ENCODE data around the gene ATF7.

Gene ATF7

GRCh38 chr12:53480491-53481442, 145.4 kb downstream of the ATF7 start:
- no peak for DNase-seq

GRCh38 chr12:53479331-53479730, 146.9 kb downstream of the ATF7 start:
- no peak for DNase-seq

DNA sequence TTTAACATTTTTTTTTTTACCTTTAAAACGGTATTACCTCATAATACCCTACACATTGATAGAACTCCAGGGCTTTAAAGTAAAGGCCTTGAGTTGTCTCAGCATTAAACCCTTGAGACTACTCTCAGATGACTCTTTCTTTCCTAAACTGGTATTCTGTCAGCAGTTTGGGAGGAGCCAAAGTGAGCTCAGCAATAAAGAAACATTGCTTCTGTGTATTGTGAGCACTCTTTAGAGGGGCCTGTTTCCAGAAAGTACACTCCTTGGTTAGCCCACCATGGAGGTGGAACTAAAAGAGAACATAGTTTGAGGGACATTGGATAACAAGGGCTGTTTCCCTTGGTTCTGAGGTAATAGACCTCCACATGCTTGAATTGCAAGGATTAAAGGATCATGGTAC, 147.3 kb downstream of the ATF7 start:
- DNase-seq, result no peak

- no peak for DNase-seq
Observed at GRCh38 chr12:53476769-53477209, 149.4 kb downstream of the ATF7 start.

GRCh38 chr12:53474819-53475218, 151.4 kb downstream of the ATF7 start:
- DNase-seq, result no peak

DNA sequence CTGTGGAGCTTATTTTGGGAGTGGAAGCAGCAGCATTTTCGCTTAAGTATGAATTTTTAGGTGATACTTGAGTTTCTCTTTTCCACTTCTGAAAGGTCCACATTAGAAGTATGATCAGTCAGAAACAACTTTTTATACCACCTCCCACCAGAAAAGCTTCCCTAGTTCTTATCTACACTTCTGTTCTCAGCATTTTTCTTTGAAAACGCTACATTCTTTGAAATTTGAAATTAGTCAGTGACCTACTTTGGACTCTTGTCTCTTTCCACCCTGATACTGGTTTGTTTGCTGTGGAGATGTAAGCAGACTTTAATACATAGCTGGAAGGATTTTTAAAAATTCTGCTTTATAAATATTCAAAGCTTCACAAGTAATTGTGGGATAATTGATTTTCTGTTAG, 152.1 kb downstream of the ATF7 start:
- DNase-seq, result no peak

DNA sequence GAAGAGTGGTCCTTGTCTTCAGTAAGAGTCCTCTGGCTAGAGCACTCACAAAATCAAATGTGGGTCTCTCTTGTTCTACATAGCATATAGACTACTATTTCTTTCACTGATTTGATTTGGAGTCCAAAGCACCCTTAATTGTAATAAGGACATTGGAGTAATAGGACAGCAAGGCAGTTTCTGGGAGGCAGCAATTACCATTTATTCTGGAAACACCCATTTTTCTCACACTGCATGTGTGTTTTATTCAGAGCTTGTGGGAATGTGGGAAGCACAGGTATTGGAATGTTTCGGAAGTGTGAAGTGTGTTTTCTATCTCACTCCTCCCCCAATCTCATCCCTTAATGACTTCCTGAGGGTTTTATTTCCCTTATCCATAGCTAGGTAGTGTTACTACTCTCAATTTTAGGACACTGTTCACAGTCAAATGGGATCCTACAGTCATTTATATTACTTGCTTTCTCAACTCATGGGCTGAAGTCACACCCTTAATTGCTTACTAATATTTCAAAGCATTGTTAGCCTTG, 154.1 kb downstream of the ATF7 start:
- no peak for DNase-seq

DNA sequence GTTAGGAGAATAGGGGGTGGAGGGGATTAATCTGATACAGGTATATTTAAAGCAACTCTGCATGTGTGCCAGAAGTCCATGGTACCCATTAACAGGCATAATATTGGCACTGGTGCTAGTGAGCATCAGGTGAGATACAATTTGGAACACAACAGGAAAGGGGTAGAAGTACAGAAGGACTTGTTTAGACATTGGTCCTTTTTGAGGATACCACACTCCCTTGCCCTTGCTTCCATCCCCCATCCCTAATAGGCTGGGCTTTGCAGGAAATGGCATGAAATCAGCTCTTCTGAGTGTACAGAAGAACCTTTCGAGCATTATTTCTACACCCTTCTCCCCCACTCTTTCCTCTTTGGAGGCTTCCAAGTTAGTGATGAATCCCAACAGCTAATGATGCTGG, 157.9 kb downstream of the ATF7 start:
- DNase-seq, result no peak

GRCh38 chr12:53467880-53468279, 158.3 kb downstream of the ATF7 start:
- DNase-seq, result no peak

GRCh38 chr12:53467082-53467481, 159.1 kb downstream of the ATF7 start:
- no peak for DNase-seq

- no peak for DNase-seq
Observed at GRCh38 chr12:53466640-53467039, 159.5 kb downstream of the ATF7 start.

- no peak for DNase-seq
Observed at GRCh38 chr12:53465679-53466078, 160.5 kb downstream of the ATF7 start.

GRCh38 chr12:53464685-53465418, 161.3 kb downstream of the ATF7 start:
- no peak for DNase-seq

DNA sequence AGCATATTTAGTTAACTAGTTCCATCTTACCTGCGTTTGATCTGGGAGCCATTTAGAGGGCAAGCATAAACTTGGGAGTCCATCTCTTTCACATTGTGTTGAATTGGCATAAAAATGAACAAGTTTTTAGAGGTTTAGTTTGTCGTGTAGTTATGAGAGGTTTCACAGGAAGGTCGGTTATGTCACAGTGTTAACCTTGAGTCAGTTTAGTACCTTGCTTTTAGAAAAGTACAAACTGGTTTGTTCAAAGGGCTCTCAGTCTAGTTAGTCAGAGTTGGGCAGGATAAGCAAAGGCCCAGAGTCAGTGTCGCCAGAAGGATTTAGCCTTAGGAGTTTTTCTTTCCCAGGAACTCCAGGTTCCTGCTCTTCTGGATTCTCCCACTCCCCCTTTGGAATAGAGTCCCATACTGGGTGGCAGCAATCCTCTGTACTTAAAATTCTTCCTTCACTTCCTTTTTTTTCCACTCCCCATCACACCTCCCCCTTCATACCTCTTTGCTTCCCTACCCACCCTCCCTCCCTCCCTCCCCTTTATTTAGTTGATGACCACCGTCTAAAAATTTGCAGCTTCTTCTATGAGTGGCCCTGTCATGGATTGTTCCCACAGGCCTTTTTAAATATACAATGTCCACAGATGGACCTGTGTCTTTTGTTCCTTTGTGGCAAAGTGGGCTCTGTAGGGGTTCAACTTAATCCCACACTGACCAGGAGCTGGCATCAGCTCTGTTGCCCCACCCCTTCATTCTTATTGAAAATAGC, 162.2 kb downstream of the ATF7 start:
- DNase-seq, result no peak

DNA sequence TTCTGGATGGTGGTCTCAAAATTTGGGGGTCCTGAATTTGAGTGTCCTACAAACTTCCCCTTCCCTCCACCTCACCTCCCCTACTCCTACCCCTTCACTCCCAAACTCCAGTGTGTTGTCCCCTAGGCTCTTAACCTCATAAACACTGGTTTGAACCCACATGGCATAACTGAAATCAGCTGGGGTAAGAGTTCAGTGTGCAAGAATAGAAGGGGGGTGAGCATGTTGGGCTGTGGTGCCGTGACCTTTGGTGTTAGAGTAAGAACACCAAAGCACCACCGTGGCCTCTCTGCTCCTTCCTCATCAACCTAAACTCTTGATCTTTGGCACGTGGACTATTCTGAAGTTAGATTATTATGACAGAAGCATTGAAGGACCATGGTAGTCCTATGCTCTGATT, 163.2 kb downstream of the ATF7 start:
- DNase-seq, result no peak

GRCh38 chr12:53461591-53461990, 164.6 kb downstream of the ATF7 start:
- no peak for DNase-seq

DNA sequence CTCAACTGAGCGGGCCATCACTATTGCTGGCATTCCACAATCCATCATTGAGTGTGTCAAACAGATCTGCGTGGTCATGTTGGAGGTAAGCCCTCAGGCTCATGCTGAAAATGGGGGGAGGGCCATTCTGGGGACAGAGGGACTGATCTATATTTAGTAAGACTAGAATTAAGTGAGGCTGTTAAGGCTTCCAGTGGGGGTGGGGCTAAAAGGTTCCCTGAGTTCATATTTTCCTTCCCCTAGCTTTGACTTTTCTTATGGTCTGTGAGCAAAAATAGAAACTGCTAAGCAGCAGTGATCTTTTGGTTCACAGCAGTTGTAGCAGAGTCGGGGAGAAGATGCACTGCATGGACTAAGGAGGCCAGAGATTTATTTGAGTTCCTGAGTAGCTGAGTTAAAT, 165.1 kb downstream of the ATF7 start:
- DNase-seq, result no peak

DNA sequence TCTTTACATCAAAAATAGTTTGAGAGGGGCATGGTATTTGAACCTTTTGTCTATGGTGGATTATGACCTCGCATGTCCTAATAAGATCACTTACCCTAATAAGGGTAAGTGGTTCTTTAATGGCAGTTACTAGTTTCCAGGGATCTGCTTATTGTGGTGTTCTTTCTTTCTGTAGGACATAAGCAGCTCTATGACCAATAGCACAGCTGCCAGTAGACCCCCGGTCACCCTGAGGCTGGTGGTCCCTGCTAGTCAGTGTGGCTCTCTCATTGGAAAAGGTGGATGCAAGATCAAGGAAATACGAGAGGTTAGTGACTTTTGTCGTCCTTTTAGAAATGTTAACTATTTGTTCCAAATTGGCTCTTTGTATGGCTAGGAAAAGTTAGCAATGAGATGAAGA, 167.1 kb downstream of the ATF7 start:
- no peak for DNase-seq
